ENCODE measurements around the gene ZNF407.

ZNF407 gene

DNA sequence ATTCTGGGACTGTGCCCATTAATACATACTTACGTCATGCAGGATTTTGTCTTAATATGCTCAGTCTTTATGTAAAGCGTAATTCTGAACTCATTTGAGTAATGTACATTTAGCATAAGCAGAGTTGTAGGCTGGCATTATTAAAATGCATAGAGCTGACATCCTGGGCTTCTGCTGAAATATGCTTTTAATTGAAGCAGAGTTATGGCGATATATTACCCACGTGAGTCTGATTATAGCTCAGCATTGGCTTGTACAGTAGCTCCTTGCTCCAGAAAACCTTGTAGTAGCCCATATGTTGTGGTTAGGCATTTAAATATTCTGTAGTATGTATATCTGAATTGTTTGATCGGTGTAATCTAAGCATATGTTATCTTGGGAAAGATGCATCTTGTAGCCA lies 377.3 kb downstream of the ZNF407 start:
- Histone ChIP-seq H3K9ac (ENCODE audit: low read length) (no peak overlapping the region), H3K27ac (ENCODE audit: low read depth, low read length) (no peak overlapping the region)
- TF ChIP-seq, protein P1, sequence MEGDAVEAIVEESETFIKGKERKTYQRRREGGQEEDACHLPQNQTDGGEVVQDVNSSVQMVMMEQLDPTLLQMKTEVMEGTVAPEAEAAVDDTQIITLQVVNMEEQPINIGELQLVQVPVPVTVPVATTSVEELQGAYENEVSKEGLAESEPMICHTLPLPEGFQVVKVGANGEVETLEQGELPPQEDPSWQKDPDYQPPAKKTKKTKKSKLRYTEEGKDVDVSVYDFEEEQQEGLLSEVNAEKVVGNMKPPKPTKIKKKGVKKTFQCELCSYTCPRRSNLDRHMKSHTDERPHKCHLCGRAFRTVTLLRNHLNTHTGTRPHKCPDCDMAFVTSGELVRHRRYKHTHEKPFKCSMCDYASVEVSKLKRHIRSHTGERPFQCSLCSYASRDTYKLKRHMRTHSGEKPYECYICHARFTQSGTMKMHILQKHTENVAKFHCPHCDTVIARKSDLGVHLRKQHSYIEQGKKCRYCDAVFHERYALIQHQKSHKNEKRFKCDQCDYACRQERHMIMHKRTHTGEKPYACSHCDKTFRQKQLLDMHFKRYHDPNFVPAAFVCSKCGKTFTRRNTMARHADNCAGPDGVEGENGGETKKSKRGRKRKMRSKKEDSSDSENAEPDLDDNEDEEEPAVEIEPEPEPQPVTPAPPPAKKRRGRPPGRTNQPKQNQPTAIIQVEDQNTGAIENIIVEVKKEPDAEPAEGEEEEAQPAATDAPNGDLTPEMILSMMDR (IDR thresholded peaks at IDR 0.05; ENCODE audit: insufficient read depth, low read length, poor library complexity, severe bottlenecking): no peak
- no peak for TF ChIP-seq EZH2phosphoT487 (conservative IDR thresholded peaks at IDR 0.05; ENCODE audit: low read length)

DNA sequence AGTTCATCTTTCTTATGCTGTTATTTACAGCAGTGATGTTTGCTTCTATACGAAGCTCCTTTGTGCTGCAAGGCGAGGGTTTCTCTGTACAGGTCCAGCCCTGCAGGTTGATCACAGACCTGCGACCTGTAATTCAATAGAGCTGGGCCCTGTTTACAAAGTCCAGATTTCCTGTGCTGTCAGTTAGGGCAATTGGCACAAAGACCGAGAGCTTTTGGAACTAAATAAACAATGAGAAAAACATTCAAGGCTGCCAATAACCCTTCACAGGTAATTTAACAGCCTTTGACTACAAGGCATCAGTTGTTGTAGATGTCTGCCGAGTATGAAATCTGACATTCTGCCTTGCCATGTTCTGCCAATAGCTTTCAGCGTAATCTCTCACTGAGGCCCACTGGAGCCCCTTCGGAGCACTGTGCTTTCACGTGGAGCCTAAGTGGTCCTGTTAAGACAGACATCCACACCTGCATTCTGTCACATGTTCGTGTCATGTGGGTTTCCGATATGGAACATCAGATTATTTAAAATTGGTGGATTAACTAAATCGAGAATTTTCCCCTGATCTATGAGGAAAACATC lies 378.8 kb downstream of the ZNF407 start:
- no peaks in the 10 kb centered on the region for H3K9me2 ChIP-seq (replicated peaks; ENCODE audit: insufficient read depth, low read length)
- H3K27ac ChIP-seq (ENCODE audit: low read depth, low read length): no peak overlapping the region
- no peaks in the 10 kb centered on the region for H3K79me2 ChIP-seq (ENCODE audit: insufficient read depth, low read length)
- no peaks in the 10 kb centered on the region for H3K36me3 ChIP-seq (ENCODE audit: low read length)
- TF ChIP-seq, protein P1 (IDR thresholded peaks at IDR 0.05; ENCODE audit: insufficient read depth, low read length, poor library complexity, severe bottlenecking): no peak
- no peak for TF ChIP-seq EZH2phosphoT487 (conservative IDR thresholded peaks at IDR 0.05; ENCODE audit: low read length)
- no peak overlapping the region for H3K9ac ChIP-seq (ENCODE audit: low read length)
- no peaks in the 10 kb centered on the region for H3K27me3 ChIP-seq (ENCODE audit: low read length)
- no peak overlapping the region for H3K4me3 ChIP-seq (ENCODE audit: insufficient read depth, low read length, poor library complexity, severe bottlenecking)
- no peaks in the 10 kb centered on the region for H3F3A ChIP-seq (ENCODE audit: insufficient read depth)
- H3K9me3 ChIP-seq (ENCODE audit: insufficient read depth, low read length): no peaks in the 10 kb centered on the region
- no peak overlapping the region for H3K4me2 ChIP-seq (ENCODE audit: low read depth, low read length, poor library complexity, severe bottlenecking)
- H2AFZ ChIP-seq (ENCODE audit: low read depth, low read length, severe bottlenecking): no peak overlapping the region
- no peaks in the 10 kb centered on the region for H4K20me1 ChIP-seq (ENCODE audit: low read depth, low read length)

More for the DNA sequence above, 377.3 kb downstream of the ZNF407 start:
- H3K36me3 ChIP-seq (ENCODE audit: low read length): no peaks in the 10 kb centered on the region
- no peak overlapping the region for H2AFZ ChIP-seq (ENCODE audit: low read depth, low read length, severe bottlenecking)
- H3F3A ChIP-seq (ENCODE audit: insufficient read depth): no peaks in the 10 kb centered on the region
- no peak overlapping the region for H3K4me3 ChIP-seq (ENCODE audit: insufficient read depth, low read length, poor library complexity, severe bottlenecking)
- H3K9me2 ChIP-seq (replicated peaks; ENCODE audit: insufficient read depth, low read length): no peaks in the 10 kb centered on the region
- no peaks in the 10 kb centered on the region for H4K20me1 ChIP-seq (ENCODE audit: low read depth, low read length)
- no peaks in the 10 kb centered on the region for H3K27me3 ChIP-seq (ENCODE audit: low read length)
- no peaks in the 10 kb centered on the region for H3K79me2 ChIP-seq (ENCODE audit: insufficient read depth, low read length)
- no peaks in the 10 kb centered on the region for H3K9me3 ChIP-seq (ENCODE audit: insufficient read depth, low read length)
- H3K4me2 ChIP-seq (ENCODE audit: low read depth, low read length, poor library complexity, severe bottlenecking): no peak overlapping the region

DNA sequence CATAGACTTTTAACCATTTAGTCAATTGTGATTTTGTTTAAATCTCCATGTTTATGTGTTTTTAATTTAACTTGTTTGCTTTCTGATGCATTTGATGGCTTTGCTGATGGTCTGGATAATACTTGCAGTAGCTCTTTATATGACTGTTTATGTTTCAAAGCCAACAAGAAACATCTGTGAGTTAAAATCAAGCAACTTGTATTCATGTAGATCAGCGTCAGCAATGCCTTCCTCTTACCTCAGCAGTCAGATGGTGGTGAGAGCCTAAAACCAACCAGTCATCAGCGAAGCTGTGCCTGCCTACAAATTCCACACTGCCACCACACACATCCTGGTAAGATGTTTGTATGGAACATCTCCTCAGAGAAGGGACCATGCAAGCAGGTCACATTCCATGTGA lies 379.4 kb downstream of the ZNF407 start:
- H3K79me2 ChIP-seq (ENCODE audit: insufficient read depth, low read length): no peaks in the 10 kb centered on the region
- H3K9me2 ChIP-seq (replicated peaks; ENCODE audit: insufficient read depth, low read length): no peaks in the 10 kb centered on the region
- no peak overlapping the region for H3K9ac ChIP-seq (ENCODE audit: low read length)
- H3F3A ChIP-seq (ENCODE audit: insufficient read depth): no peaks in the 10 kb centered on the region
- H3K36me3 ChIP-seq (ENCODE audit: low read length): no peaks in the 10 kb centered on the region
- no peaks in the 10 kb centered on the region for H3K27me3 ChIP-seq (ENCODE audit: low read length)
- no peak overlapping the region for H3K4me2 ChIP-seq (ENCODE audit: low read depth, low read length, poor library complexity, severe bottlenecking)
- TF ChIP-seq, protein P1 (IDR thresholded peaks at IDR 0.05; ENCODE audit: insufficient read depth, low read length, poor library complexity, severe bottlenecking): no peak
- TF ChIP-seq EZH2phosphoT487 (conservative IDR thresholded peaks at IDR 0.05; ENCODE audit: low read length): no peak
- no peak overlapping the region for H2AFZ ChIP-seq (ENCODE audit: low read depth, low read length, severe bottlenecking)
- H3K27ac ChIP-seq (ENCODE audit: low read depth, low read length): no peak overlapping the region
- no peaks in the 10 kb centered on the region for H4K20me1 ChIP-seq (ENCODE audit: low read depth, low read length)
- H3K4me3 ChIP-seq (ENCODE audit: insufficient read depth, low read length, poor library complexity, severe bottlenecking): no peak overlapping the region
- no peaks in the 10 kb centered on the region for H3K9me3 ChIP-seq (ENCODE audit: insufficient read depth, low read length)
